Aorta (tissue), 5 donors: ENCODE results near the gene IRX6. TPM values are rescaled to one million over a fixed set of nuclear protein-coding genes. Genes with fewer than 3 reads are reported as not detected.

Experiments
- ATAC-seq: fragments of 200-7000 bp; cut with Tn5 transposase; one replicate; pipeline ENCODE4 v1.9.1; 2022; ENCODE audit warnings: moderate library complexity; ENCODE audit not compliant: low FRiP score
- DNase-seq, 2 donors: peaks; one replicate each; pipeline ENCODE4 v3.0.0-alpha.2; 2020
- H3K27ac ChIP-seq, 2 donors: one replicate each; pipeline ENCODE4 v1.5.1; 2013; ENCODE audit warnings: low read length in 2 of 2, mild to moderate bottlenecking in 2 of 2, moderate library complexity in 2 of 2, control low read depth in 1 of 2, inconsistent platforms in 1 of 2, low read depth in 1 of 2
- H3K27me3 ChIP-seq, 2 donors: one replicate each; pipeline ENCODE4 v1.6.1; 2013; ENCODE audit warnings: control low read depth in 1 of 2, low read length in 1 of 2, mild to moderate bottlenecking in 1 of 2, moderate library complexity in 1 of 2; ENCODE audit not compliant: insufficient read depth in 2 of 2, control insufficient read depth in 1 of 2
- H3K36me3 ChIP-seq, 2 donors: one replicate each; pipeline ENCODE4 v1.6.1; 2013; ENCODE audit warnings: control low read depth in 1 of 2, low read length in 1 of 2, mild to moderate bottlenecking in 1 of 2; ENCODE audit not compliant: insufficient read depth in 2 of 2, control insufficient read depth in 1 of 2
- H3K4me1 ChIP-seq, 2 donors: one replicate each; pipeline ENCODE4 v1.6.1; 2013; ENCODE audit warnings: low read length in 2 of 2, control low read depth in 1 of 2, mild to moderate bottlenecking in 1 of 2, moderate library complexity in 1 of 2; ENCODE audit not compliant: insufficient read depth in 2 of 2, control insufficient read depth in 1 of 2
- H3K4me3 ChIP-seq, 2 donors: one replicate each; pipeline ENCODE4 v1.5.1; 2013; ENCODE audit warnings: low read length in 2 of 2, control low read depth in 1 of 2, mild to moderate bottlenecking in 1 of 2
- H3K9me3 ChIP-seq: one replicate; pipeline ENCODE4 v1.6.1; 2013; ENCODE audit warnings: mild to moderate bottlenecking, low read length; ENCODE audit not compliant: control insufficient read depth
- WGBS, 2 donors: extraction: QIAGEN DNeasy Blood & Tissue Kit; methylation state at CpG; one replicate each; pipeline ENCODE4 v1.1.7; 2013; 5-methylcytosine and 5-hydroxymethylcytosine counted together
- intact Hi-C, 2 donors: fragments of 100-400 bp; cut with DNase I; formaldehyde crosslinking; loops; one replicate each; pipeline versions ENCODE4 v1.14.2 to v1.15.0; 2022
- polyA plus RNA-seq, 2 donors: library from polyadenylated mRNA; stranded (reverse); fragments of 200-250 nt; gene quantifications; one replicate each; pipeline ENCODE4 v1.2.3, GENCODE V29; 2013
- total RNA-seq, 2 donors: library from RNA; stranded (reverse); fragmentation: NEBNext Ultra II Directional; extraction: Animal tissue kit (Norgen Biotek cat#: 25700); gene quantifications; one replicate each; pipeline ENCODE4 v1.2.1, GENCODE V29; 2021
- donor health status: healthy with polysubstance abuse.
- donor health status: Bipolar disorder and iron deficiency.
- donor health status: DM: no; HTN: no; CAD: no.
- donor health status: DM: no; HTN: no; CAD: no.
- donor health status: DM: yes; HTN: yes; CAD: no.

IRX6 gene
- total and polyA plus RNA-seq, 4 donors, result 0.12 to 0.16 TPM; not detected in 2

DNA sequence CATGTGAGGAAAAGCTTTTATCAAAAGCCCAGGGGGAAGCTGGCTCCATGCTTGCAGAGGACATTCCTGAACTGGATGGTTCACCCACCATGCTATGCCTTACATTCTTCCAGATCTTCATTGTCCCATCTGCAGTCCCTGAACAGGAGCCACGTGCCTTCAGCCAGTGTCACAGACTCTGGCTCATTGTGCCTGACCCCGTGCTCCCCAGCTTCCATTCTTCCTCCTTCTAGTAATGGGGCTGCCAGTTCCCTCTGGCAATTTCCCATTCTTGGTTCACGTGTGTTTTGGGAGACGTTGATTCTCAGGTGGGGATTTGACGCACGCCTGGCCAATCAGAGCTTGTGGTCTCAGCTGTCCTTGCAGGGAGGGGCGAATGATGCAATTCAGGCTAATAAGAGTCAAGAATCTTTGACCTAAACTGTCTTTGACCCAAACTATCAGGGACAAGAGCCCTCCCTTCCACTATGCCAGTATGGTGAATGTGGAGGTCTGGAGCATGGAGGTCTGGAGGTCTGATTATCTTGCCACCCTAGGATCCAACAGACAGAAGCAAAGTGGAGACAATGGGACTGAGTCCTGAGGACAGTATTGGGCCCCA is 52.7 kb downstream of the IRX6 start:
- intact Hi-C loops, result loop anchor here (10.0 kb wide), 2 partner anchors 442 to 742 kb away; partner anchors contain the start of gene IRX5 (in 1 of the 2)
- H3K9me3 ChIP-seq, result no peaks in the 10 kb centered on the region
- DNase-seq (no peak), ATAC-seq (no peak)
- H3K4me3 ChIP-seq, result no peak overlapping the region
- no peaks in the 10 kb centered on the region for H3K36me3 ChIP-seq
- H3K4me1 ChIP-seq, result peaks cover 0 to 5% of the 10 kb centered on the region in 2 donors
- H3K27ac ChIP-seq, result no peak overlapping the region
- 92 to 96% methylated on average over 7 of the region's 7 CpGs for WGBS, 2 donors
- H3K27me3 ChIP-seq, result no peaks in the 10 kb centered on the region

DNA sequence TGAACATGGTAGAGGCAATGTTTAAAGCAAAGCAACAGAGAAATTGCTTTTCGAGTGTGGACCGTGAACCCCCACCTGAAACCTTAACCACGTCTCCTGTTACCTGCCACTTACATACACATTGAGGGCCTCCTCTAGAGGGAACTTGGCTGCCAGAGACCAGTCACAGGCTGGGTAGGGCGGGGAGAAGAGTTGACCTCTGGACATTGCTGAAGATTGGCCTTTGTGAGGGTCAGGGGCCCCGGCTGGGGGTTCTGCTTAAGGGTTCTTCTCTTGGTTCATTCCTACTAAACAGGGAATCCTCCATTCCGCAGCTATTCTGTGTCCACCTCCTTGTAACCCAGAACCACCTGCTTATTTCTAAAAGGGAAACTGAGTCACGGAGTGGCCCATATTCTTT is 53.8 kb downstream of the IRX6 start:
- H3K36me3 ChIP-seq, result no peaks in the 10 kb centered on the region
- ATAC-seq (no peak), DNase-seq (no peak)
- H3K27me3 ChIP-seq, result no peaks in the 10 kb centered on the region
- 86 to 92% methylated on average over 7 of the region's 7 CpGs for WGBS, 2 donors
- intact Hi-C loops, result loop anchor here (10.0 kb wide), 2 partner anchors 443 to 743 kb away; partner anchors contain the start of gene IRX5 (in 1 of the 2)
- no peak overlapping the region for H3K4me3 ChIP-seq
- H3K27ac ChIP-seq, result no peak overlapping the region
- H3K4me1 ChIP-seq, result peaks cover 0 to 2% of the 10 kb centered on the region in 2 donors
- no peaks in the 10 kb centered on the region for H3K9me3 ChIP-seq

DNA sequence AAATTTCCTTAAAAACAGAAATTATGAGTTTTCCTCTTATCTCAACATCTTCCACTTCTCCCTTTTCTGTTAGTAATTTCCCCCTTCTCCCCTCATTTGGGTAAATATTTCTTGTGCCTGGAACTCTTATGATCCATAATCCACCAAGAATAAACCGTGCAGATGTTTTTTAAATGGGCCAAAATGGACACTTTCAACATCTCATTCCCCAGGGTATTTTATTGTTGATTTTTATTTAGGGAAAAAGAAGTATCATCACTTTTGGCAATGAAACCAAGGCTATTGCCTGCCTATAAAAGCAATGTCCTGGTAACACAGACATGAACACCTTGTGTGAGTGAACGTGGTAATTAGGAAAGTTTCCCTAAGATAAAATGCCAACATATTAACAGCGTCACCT is 54.6 kb downstream of the IRX6 start:
- Histone ChIP-seq H3K4me1 (no peaks in the 10 kb centered on the region), H3K9me3 (no peaks in the 10 kb centered on the region), H3K36me3 (no peaks in the 10 kb centered on the region), H3K27me3 (no peaks in the 10 kb centered on the region), H3K4me3 (no peak overlapping the region), H3K27ac (no peak overlapping the region)
- intact Hi-C loops, result loop anchor here (10.0 kb wide), 2 partner anchors 444 to 744 kb away; partner anchors contain the start of gene IRX5 (in 1 of the 2)
- DNase-seq (no peak), ATAC-seq (no peak)
- WGBS, 2 donors, result 77 to 78% methylated on average over 3 of the region's 3 CpGs

DNA sequence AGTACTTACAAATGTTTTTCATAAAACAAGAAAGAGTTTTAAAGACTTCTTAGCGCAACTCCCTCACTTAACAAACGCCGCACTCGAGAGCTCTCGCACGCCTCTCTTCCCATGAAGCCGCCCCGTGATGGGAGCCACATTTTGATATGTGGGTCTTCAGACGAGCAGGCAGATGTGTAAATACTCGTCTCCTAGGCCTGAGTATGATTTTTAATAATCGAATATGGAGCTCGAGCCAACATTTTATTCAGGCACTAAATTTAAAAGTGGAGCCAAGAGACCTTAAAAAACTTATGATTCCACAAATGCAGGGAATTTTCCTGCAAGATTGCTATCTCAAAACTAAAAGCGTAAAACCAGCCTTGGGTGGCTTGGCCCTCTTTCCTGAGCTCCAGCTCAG is 55.4 kb downstream of the IRX6 start:
- H3K4me3 ChIP-seq, result no peak overlapping the region
- intact Hi-C loops, result loop anchor here (10.0 kb wide), 2 partner anchors 445 to 745 kb away; partner anchors contain the start of gene IRX5 (in 1 of the 2)
- ATAC-seq (no peak), DNase-seq (no peak)
- 86 to 90% methylated on average over 13 of the region's 13 CpGs for WGBS, 2 donors
- H3K36me3 ChIP-seq, result no peaks in the 10 kb centered on the region
- H3K27me3 ChIP-seq, result no peaks in the 10 kb centered on the region
- no peak overlapping the region for H3K27ac ChIP-seq
- no peaks in the 10 kb centered on the region for H3K9me3 ChIP-seq
- H3K4me1 ChIP-seq, result no peaks in the 10 kb centered on the region

DNA sequence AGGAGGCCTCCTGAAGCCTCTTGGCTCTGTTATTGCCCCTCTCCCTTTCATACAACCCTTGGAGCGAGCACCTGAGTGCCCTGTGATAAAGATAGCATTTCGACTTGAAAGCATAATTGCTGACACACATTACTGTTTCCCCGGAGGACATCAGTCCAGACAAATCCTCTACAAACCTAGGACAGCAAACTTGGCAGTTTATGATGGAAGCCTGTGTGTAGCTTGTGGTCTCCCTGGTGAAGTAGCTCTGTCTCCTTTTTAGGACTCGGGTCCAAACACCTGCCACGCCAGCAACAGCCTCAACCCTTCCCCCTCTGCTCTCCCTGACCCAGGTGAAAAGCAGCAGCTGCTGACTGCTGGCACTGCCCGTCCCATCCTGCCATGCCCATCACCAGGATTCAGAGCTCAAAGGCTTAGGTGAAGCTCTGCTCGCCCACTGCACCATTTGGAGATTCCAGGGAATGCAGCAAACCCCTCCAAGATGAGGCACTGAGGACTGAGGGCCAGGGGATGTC is 55.9 kb downstream of the IRX6 start:
- H3K4me3 ChIP-seq, result no peak overlapping the region
- no peaks in the 10 kb centered on the region for H3K36me3 ChIP-seq
- intact Hi-C loops, result loop anchor here (10.0 kb wide), 2 partner anchors 445 to 745 kb away; partner anchors contain the start of gene IRX5 (in 1 of the 2)
- no peaks in the 10 kb centered on the region for H3K9me3 ChIP-seq
- no peak for ATAC-seq
- H3K27ac ChIP-seq, result no peak overlapping the region
- no peaks in the 10 kb centered on the region for H3K4me1 ChIP-seq
- WGBS, 2 donors, result 86 to 89% methylated on average over 7 of the region's 7 CpGs
- DNase-seq, result no peak
- H3K27me3 ChIP-seq, result no peaks in the 10 kb centered on the region

Other genes starting within 250 kb of the IRX6 start
- gene MMP2, start 155.0 kb downstream of the IRX6 start, total RNA-seq, result 100 to 1,000 TPM; 261 to 731 TPM
- 100 to 1,000 TPM in 1 of 2 donors, 10 to 100 TPM in 1; 33.2 to 129 TPM for gene MMP2, start 155.0 kb downstream of the IRX6 start, polyA plus RNA-seq
- 10 to 100 TPM; 17.6 to 36.6 TPM for gene LPCAT2, start 184.9 kb downstream of the IRX6 start, total RNA-seq
- 10 to 100 TPM; 14.8 to 17.2 TPM for gene LPCAT2, start 184.9 kb downstream of the IRX6 start, polyA plus RNA-seq
- gene CAPNS2, start 242.5 kb downstream of the IRX6 start, total RNA-seq, result 1 to 10 TPM in 1 of 2 donors, under 1 TPM in 1; 0.45 to 2.5 TPM
- not detected for gene CAPNS2, start 242.5 kb downstream of the IRX6 start, polyA plus RNA-seq